IMR-90 (cell line): ENCODE data around the gene WDR45B. TPM values are rescaled to one million over a fixed set of nuclear protein-coding genes. Genes with fewer than 3 reads are reported as not detected.

Source experiments
- ATAC-seq: fragments of 200-7000 bp; cut with Tn5 transposase; 2 replicates; pipeline ENCODE4 v1.9.1; 2020; ENCODE audit warnings: low read depth, mild to moderate bottlenecking, moderate library complexity
- BruUV-seq: library from RNA; stranded (reverse); fragments of 400-500 nt; replicated peaks from 2 replicates; lab custom pipeline; 2021; lab: Mats Ljungman, UMichigan
- CTCF ChIA-PET: fragments of 300-600 bp; formaldehyde crosslinking; extraction: SDS; loops from one replicate; lab custom pipeline; 2021; ENCODE audit warnings: antibody characterized with exemption; lab: Yijun Ruan, JAX
- POLR2A ChIA-PET: fragments of 300-600 bp; sonication (Branson Sonifier 250); formaldehyde crosslinking; loops from one replicate; lab custom pipeline; 2022; ENCODE audit warnings: antibody characterized with exemption; ENCODE audit not compliant: unreplicated experiment; lab: Charles Lee
- DNase-seq: peaks from one replicate; pipeline ENCODE4 v3.0.0; 2013
- H2AFZ ChIP-seq: replicated peaks from 2 replicates; pipeline ENCODE3; 2013; ENCODE audit warnings: low read length, mild to moderate bottlenecking; ENCODE audit not compliant: poor library complexity
- H2AK5ac ChIP-seq: 2 replicates; pipeline ENCODE4 v1.6.1; 2013; ENCODE audit warnings: low read depth, low read length, inconsistent platforms
- H2AK9ac ChIP-seq: replicated peaks from 2 replicates; pipeline ENCODE3; 2013; ENCODE audit warnings: mild to moderate bottlenecking, low read depth, low read length, moderate library complexity; ENCODE audit not compliant: poor library complexity
- H2BK120ac ChIP-seq: 2 replicates; pipeline ENCODE4 v1.6.1; 2013; ENCODE audit warnings: low read depth, low read length, inconsistent platforms
- H2BK15ac ChIP-seq: 3 replicates; pipeline ENCODE4 v1.6.1; 2013; ENCODE audit warnings: low read depth, low read length, inconsistent platforms
- H2BK20ac ChIP-seq: 2 replicates; pipeline ENCODE4 v1.6.1; 2013; ENCODE audit warnings: low read depth, mild to moderate bottlenecking, inconsistent platforms, low read length, moderate library complexity
- H2BK5ac ChIP-seq: 2 replicates; pipeline ENCODE4 v1.6.1; 2013; ENCODE audit warnings: mild to moderate bottlenecking, low read depth, low read length, inconsistent platforms; ENCODE audit not compliant: poor library complexity, severe bottlenecking
- H3K14ac ChIP-seq: replicated peaks from 2 replicates; pipeline ENCODE4 v1.6.1; 2013; ENCODE audit warnings: low read depth, low read length, inconsistent platforms
- H3K18ac ChIP-seq: 2 replicates; pipeline ENCODE4 v1.6.1; 2013; ENCODE audit warnings: low read depth, low read length, control low read depth
- H3K23ac ChIP-seq: 2 replicates; pipeline ENCODE4 v1.6.1; 2013; ENCODE audit warnings: low read depth, low read length, inconsistent platforms
- H3K27ac ChIP-seq: 2 replicates; pipeline ENCODE4 v1.5.1; 2013; ENCODE audit warnings: mild to moderate bottlenecking, control low read depth, low read length; ENCODE audit not compliant: insufficient read depth
- H3K27me3 ChIP-seq: 2 replicates; pipeline ENCODE4 v1.6.1; 2013; ENCODE audit warnings: low read length; ENCODE audit not compliant: control insufficient read depth, insufficient read depth
- H3K36me3 ChIP-seq: 2 replicates; pipeline ENCODE4 v1.6.1; 2013; ENCODE audit warnings: low read length, mixed read lengths; ENCODE audit not compliant: control insufficient read depth, insufficient read depth
- H3K4ac ChIP-seq: 2 replicates; pipeline ENCODE4 v1.6.1; 2013; ENCODE audit warnings: low read depth, low read length, inconsistent platforms
- H3K4me1 ChIP-seq: 2 replicates; pipeline ENCODE4 v1.6.1; 2013; ENCODE audit warnings: low read length, mixed read lengths; ENCODE audit not compliant: control insufficient read depth, insufficient read depth
- H3K4me2 ChIP-seq: 2 replicates; pipeline ENCODE4 v1.6.1; 2013; ENCODE audit warnings: low read depth, mild to moderate bottlenecking, control low read depth, low read length, moderate library complexity
- H3K4me3 ChIP-seq: 2 replicates; pipeline ENCODE4 v1.5.1; 2013; ENCODE audit warnings: low read depth, mild to moderate bottlenecking, control low read depth, low read length, moderate library complexity; ENCODE audit not compliant: insufficient read depth
- H3K56ac ChIP-seq: 2 replicates; pipeline ENCODE4 v1.6.1; 2013; ENCODE audit warnings: low read length, inconsistent platforms; ENCODE audit not compliant: insufficient read depth; ENCODE audit errors: extremely low read depth
- H3K79me1 ChIP-seq, 2 experiments: 2 replicates each; pipeline ENCODE4 v1.6.1; 2013; ENCODE audit warnings: low read length in 2 of 2, inconsistent platforms in 1 of 2, low read depth in 1 of 2
- H3K9ac ChIP-seq: 2 replicates; pipeline ENCODE4 v1.6.1; 2013; ENCODE audit warnings: low read depth, low read length, control low read depth
- H3K9me1 ChIP-seq: 2 replicates; pipeline ENCODE4 v1.6.1; 2013; ENCODE audit warnings: low read length, inconsistent platforms; ENCODE audit not compliant: insufficient read depth
- H3K9me3 ChIP-seq: 2 replicates; pipeline ENCODE4 v1.6.1; 2013; ENCODE audit warnings: low read length; ENCODE audit not compliant: control insufficient read depth, insufficient read depth
- H4K20me1 ChIP-seq: 2 replicates; pipeline ENCODE4 v1.6.1; 2013; ENCODE audit warnings: low read length, inconsistent platforms; ENCODE audit not compliant: insufficient read depth
- H4K5ac ChIP-seq: 2 replicates; pipeline ENCODE4 v1.6.1; 2013; ENCODE audit warnings: mild to moderate bottlenecking, low read depth, low read length, control low read depth
- H4K8ac ChIP-seq, 2 experiments: 2 replicates each; pipeline ENCODE4 v1.6.1; 2013; ENCODE audit warnings: low read depth in 2 of 2, low read length in 2 of 2, control low read depth in 1 of 2, inconsistent platforms in 1 of 2
- H4K91ac ChIP-seq: 2 replicates; pipeline ENCODE4 v1.6.1; 2013; ENCODE audit warnings: low read depth, low read length, inconsistent platforms; ENCODE audit not compliant: insufficient read depth
- CEBPB ChIP-seq: IDR thresholded peaks from 2 replicates; pipeline ENCODE4 v1.6.1; 2012; ENCODE audit warnings: low read depth, low read length, improper control_type of control experiment
- FOS ChIP-seq: fragments of 150-350 bp; IDR thresholded peaks from 2 replicates; pipeline ENCODE4 v1.6.1; 2016; ENCODE audit warnings: low read depth, low read length
- MAZ ChIP-seq: IDR thresholded peaks from 2 replicates; pipeline ENCODE4 v1.6.1; 2012; ENCODE audit warnings: low read depth, mild to moderate bottlenecking, low read length, improper control_type of control experiment, moderate library complexity, borderline replicate concordance
- POLR2A ChIP-seq: IDR thresholded peaks from 2 replicates; pipeline ENCODE4 v1.6.1; 2012; ENCODE audit warnings: mild to moderate bottlenecking, low read depth, low read length
- RAD21 ChIP-seq: IDR thresholded peaks from 2 replicates; pipeline ENCODE4 v1.6.1; 2012; ENCODE audit warnings: low read length, improper control_type of control experiment
- RCOR1 ChIP-seq: IDR thresholded peaks from 2 replicates; pipeline ENCODE4 v1.6.1; 2012; ENCODE audit warnings: mild to moderate bottlenecking, low read length, improper control_type of control experiment; ENCODE audit not compliant: insufficient replicate concordance
- WGBS, 2 experiments: methylation state at CpG; one replicate each; pipeline versions ENCODE4 v1.1.5 to v1.1.7; 2013; ENCODE audit warnings: missing lambda C conversion rate in 2 of 2; ENCODE audit not compliant: insufficient read length in 1 of 2; ENCODE audit errors: extremely low coverage in 2 of 2; 5-methylcytosine and 5-hydroxymethylcytosine counted together
- dilution Hi-C: fragments of 300-500 bp; cut with HindIII; formaldehyde crosslinking; loops from one replicate; pipeline ENCODE4 v1.14.3; 2018; ENCODE audit warnings: low sequenced_read_pairs; ENCODE audit not compliant: unreplicated experiment
- in situ Hi-C: fragments of 300-500 bp; cut with MboI; formaldehyde crosslinking; loops from 3 replicates; pipeline ENCODE4 v1.14.3; 2019; ENCODE audit warnings: low sequenced_read_pairs, inconsistent platforms, mixed read lengths
- intact Hi-C: fragments of 100-400 bp; cut with micrococcal nuclease; formaldehyde crosslinking; loops from 2 replicates; pipeline ENCODE4 v1.10.0; 2022
- polyA plus RNA-seq, 3 experiments: library from polyadenylated mRNA; depleted of rRNA; stranded (reverse); fragments of >200 nt; gene quantifications; 2 replicates each; pipeline ENCODE4 v1.2.3, GENCODE V29; 2012; ENCODE audit warnings: low replicate concordance in 1 of 3
- total RNA-seq: library from RNA; depleted of rRNA; stranded (reverse); fragments of >200 nt; gene quantifications from 2 replicates; pipeline ENCODE4 v1.2.3, GENCODE V29; 2012
- TF ChIP-seq, protein P1 (sequence below): fragments of 150-350 bp; IDR thresholded peaks from 2 replicates; pipeline ENCODE4 v1.6.1; 2017; ENCODE audit warnings: mild to moderate bottlenecking, antibody characterized with exemption, low read length, low read depth
- TF ChIP-seq, protein P2 (sequence below): conservative IDR thresholded peaks from 2 replicates; pipeline ENCODE4 v1.5.1; 2012; ENCODE audit warnings: mild to moderate bottlenecking, low read depth, low read length, improper control_type of control experiment

WDR45B gene
- total and polyA plus RNA-seq, 2 of the 4 experiments (the other 2 are of a cell fraction) = 98.2 to 110 TPM

DNA sequence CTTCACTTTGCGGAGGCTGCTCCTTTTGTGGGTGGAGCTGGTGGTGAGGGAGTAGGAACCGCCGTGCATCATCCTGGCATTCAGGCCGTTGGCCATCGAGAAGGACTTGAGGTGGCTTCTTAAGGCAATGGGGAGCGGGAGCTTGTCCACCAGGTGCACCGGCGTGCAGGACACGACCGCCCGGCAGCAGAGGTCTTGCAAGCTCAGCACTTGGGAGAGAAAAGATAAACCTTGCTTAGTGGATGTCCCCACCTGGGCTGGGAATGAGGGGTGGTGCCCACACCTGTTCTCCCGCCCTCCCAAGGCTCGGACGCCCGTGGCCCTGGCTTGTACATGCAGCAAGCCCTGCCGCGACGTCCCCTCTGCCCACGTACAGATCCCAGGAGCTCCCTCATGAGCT, 9.7 kb upstream of the WDR45B start:
- dilution Hi-C loops = no loop called here
- H3K4me1 ChIP-seq = no peaks in the 10 kb centered on the region
- peaks cover 1% of the 10 kb centered on the region for H3K36me3 ChIP-seq
- ATAC-seq = no peak
- intact Hi-C loops = no loop called here
- ChIA-PET POLR2A (no interaction called here), CTCF (no interaction called here)
- H3K9ac ChIP-seq = no peak overlapping the region
- H4K20me1 ChIP-seq = no peaks in the 10 kb centered on the region
- H4K91ac ChIP-seq = no peak overlapping the region
- H3K4me2 ChIP-seq = no peak overlapping the region
- no peak overlapping the region for H3K4me3 ChIP-seq
- no peak overlapping the region for H4K8ac ChIP-seq
- no peak overlapping the region for H3K56ac ChIP-seq
- H3K18ac ChIP-seq = no peak overlapping the region
- no peak overlapping the region for H2BK20ac ChIP-seq
- no peak overlapping the region for H3K23ac ChIP-seq
- H2BK15ac ChIP-seq = no peak overlapping the region
- in situ Hi-C loops = no loop called here
- peaks cover 0 to 6% of the 10 kb centered on the region in 2 experiments; a peak in 2 of 4 replicates for H3K79me1 ChIP-seq
- H3K9me3 ChIP-seq = no peaks in the 10 kb centered on the region
- no TSS peak for BruUV-seq
- TF ChIP-seq MAZ (no peak), POLR2A (no peak), CEBPB (no peak), FOS (no peak), RAD21 (no peak), RCOR1 (no peak)
- TF ChIP-seq, protein P1, sequence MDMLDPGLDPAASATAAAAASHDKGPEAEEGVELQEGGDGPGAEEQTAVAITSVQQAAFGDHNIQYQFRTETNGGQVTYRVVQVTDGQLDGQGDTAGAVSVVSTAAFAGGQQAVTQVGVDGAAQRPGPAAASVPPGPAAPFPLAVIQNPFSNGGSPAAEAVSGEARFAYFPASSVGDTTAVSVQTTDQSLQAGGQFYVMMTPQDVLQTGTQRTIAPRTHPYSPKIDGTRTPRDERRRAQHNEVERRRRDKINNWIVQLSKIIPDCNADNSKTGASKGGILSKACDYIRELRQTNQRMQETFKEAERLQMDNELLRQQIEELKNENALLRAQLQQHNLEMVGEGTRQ = no peak
- TF ChIP-seq, protein P2, sequence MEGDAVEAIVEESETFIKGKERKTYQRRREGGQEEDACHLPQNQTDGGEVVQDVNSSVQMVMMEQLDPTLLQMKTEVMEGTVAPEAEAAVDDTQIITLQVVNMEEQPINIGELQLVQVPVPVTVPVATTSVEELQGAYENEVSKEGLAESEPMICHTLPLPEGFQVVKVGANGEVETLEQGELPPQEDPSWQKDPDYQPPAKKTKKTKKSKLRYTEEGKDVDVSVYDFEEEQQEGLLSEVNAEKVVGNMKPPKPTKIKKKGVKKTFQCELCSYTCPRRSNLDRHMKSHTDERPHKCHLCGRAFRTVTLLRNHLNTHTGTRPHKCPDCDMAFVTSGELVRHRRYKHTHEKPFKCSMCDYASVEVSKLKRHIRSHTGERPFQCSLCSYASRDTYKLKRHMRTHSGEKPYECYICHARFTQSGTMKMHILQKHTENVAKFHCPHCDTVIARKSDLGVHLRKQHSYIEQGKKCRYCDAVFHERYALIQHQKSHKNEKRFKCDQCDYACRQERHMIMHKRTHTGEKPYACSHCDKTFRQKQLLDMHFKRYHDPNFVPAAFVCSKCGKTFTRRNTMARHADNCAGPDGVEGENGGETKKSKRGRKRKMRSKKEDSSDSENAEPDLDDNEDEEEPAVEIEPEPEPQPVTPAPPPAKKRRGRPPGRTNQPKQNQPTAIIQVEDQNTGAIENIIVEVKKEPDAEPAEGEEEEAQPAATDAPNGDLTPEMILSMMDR = no peak
- DNase-seq = no peak
- WGBS, 2 experiments = 85% methylated on average over 11 of the region's 19 CpGs; no CpG with 5 or more reads in 1 of the 2 experiments
- H4K5ac ChIP-seq = no peak overlapping the region
- H2AK9ac ChIP-seq = no peak overlapping the region
- no peak overlapping the region for H2BK120ac ChIP-seq
- H3K27ac ChIP-seq = no peak overlapping the region
- H2BK5ac ChIP-seq = no peak overlapping the region
- H3K4ac ChIP-seq = no peak overlapping the region
- no peak overlapping the region for H3K14ac ChIP-seq
- H3K9me1 ChIP-seq = peaks cover 6% of the 10 kb centered on the region
- H2AK5ac ChIP-seq = no peak overlapping the region
- no peaks in the 10 kb centered on the region for H3K27me3 ChIP-seq
- no peak overlapping the region for H2AFZ ChIP-seq
